Stimulated activated CD4-positive, alpha-beta T cell treated with anti-CD3 and anti-CD28 coated beads, Interleukin-2, amount 100 ng/mL, for 4 hours (primary cell): ENCODE results near the gene RRAGC.
"Not testable (repeated sequence)": the region's sequence is repeated elsewhere in the genome, so short reads cannot be mapped to it uniquely, and the experiment has no call there.

Experiments used
- DNase-seq: peaks from one replicate; pipeline ENCODE4 v3.0.0-alpha.2; 2020; ENCODE audit warnings: low read depth

RRAGC gene

DNA sequence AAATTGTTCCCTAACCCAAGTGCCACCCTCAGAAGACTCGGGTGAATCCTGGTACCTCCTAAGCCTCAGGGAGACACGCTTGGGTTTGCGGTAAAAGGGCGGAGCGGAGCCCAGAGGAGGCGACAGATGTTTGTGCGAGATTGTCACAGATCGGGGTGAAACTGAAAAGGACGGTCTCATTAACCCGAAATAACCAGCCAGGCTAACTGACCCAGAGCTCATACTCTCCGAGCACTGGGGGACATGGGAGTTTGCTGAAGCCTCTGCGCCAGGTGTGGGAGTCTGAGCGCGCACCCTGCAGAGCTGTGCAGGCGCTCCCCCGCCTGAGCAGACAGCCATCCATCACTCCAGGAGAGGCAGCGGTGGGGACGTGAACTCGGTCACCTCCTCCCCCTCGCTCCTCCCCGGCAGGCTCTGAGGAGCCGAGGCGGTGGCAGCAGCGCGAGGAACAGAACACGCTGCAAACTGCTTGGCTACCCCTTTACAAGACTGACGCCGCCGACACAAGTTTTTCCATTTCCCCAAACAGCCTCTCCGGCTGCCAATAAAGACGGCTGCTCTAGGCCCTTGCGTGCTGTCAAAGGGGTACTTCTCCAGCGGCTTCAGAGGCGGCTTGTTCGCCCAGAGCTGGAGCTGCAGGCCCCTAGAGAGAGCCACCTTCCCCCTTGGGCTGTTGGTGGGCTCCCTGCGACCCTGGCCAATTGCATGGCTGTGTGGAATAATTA lies 43.5 kb downstream of the RRAGC start:
- DNase-seq, result no peak

DNA sequence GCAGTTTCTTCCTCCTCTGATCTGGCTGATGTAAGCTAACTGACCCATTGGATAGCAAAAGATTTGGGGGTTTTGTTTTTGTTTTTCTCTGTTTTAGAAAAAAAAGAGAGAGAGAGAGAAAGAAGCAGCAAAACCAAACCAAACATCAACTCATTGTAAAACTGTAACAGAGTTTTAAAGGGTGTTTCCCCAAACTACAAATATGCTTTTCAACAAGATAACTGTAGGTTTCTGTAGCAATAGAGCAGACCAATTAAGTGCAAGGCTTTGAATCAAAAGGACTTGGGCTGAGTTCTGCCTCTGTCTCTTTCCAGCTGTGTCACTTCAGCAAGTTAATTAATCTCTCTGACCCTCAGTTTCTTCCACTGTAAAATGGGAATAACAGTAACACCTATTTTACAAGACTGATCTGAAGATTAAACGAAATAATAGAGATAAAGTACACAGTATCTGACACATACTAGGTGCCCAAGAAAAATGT lies 44.5 kb downstream of the RRAGC start:
- no peak for DNase-seq

DNA sequence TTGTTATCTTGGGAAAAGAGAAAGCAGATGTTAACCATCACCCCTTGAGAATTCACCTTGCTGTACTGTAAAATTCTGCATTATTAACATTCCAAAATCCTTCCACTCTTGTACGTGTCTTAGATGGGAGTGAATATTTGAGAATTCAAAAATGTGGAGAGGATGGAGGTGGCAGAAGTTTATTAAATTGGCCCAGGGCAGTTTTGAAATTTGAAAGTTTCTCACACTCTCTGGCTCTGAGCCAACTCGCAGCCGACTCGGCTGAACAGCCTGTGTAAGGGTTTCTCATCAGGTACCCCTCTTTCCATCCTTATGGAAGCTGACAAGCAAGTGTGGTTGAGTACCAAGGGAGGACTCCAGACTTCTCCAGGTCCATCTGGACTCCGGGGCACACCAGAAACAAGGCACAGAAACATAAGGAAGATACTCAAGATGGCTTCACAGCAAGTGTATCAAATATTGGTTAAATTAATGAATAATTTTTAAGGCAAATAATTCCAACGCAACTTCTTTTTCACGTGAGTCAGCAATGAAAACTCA lies 45.1 kb downstream of the RRAGC start:
- DNase-seq, result no peak

DNA sequence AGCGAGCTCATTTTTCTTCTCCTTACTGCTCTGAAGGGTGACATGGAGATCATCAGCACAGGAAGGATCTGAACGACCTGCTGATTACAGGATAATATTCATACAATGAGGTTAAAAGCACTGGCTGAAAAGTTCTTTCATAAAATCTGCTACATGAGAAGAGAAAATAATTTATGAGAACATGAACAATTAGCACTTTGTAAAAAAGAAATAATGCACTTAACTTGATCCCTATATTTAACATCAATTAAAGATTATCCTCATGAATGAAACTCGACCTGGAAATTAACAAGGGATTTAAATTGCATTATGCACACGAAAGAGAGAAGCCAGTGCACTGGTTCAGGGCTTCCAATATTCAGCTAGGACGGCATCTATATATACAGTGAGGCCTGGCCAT lies 46.6 kb downstream of the RRAGC start:
- DNase-seq, result no peak

DNA sequence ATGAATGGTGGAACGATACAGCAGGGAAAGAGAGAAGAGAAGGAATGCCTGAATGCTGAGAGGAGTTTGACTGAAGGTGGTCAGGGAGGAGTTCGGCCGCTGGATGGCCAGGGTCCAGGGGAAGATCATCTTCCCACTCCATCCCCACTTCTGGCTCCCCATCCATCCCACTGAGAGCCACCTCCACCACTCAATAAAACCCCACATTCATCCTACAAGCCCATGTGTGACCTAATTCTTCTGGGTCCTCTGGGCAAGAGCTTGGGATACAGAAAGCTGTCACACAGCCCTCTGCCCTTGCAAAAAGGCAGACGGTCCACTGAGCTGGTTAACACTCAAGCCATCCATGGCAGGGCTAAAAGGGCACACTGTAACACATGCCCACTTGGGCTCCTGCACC lies 48.1 kb downstream of the RRAGC start:
- not testable (repeated sequence) for DNase-seq

DNA sequence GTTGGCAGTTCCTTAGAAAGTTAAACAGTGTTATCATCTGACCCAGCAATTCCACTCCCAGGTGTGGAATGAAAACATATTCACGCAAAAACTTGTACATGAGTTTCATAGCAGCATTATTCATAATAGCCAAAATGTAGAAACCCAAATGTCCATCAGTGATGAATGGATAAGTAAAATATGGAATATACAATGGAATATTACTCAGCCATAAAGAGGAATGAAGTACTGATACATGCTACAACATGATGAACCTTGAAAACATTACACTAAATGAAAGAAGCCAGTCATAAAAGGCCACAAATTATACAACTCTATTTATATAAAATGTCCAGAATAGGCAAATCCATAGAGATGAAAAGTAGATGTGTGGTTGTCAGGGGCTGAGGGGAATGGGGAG lies 53.5 kb downstream of the RRAGC start:
- DNase-seq, result no peak

DNA sequence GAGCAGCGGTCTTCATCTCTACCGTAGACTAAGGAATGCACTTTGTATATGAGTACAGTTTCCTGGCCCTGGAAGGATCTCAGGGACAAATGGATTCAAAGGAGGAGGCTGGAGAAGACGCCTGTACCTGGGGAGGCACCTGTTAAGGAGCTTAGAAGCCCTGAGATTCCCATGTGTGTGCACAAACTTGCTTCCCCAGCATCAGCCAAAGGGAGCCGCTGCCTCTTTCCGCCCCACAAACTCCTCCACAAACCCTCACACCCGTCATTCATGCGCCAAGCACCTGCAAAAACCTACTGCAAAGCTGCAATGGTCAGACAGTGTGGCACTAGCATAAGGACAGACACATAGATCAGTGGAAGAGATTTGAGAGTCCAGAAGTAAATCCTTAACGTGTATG lies 54.5 kb downstream of the RRAGC start:
- no peak for DNase-seq

DNA sequence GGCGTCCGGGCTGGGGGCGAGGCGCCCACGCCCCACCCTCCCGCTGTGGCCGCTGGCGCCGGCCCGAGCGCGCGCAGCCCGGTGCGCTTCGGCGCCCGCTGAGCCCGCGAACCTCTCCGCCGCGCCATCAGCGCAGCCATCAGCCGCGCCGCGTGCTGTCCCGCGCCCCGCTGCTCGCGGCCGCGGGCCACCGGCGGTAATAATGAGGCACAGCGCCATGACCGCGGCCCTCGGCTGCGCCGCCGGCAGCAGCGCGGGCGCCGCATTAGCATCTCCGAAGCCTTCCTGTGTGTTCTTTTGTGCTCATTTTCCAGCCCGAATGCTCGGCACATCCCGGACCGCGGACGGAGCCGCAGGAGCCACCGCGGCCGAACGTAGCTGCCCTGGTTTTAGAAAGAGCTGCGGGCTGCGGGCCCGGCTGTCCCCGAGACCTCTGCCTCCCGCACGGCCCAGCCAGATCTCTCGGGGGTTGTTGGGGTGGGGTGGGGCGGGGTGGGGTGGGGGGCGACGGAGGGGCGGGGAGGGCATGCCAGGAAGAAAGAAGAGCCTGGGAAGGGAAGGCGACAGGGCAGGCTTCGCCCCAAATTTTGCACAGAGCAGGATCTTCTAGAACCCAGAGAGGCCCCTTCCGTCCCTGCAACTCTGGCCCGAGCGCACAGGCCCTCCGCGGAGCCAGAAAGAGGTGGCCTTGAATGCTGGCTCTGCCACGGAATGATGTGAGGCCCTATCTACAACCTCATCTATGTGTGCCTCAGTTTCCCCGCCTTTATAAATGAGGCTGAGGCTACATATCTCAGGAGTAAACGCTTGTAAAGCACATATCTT lies 55.3 kb downstream of the RRAGC start:
- no peak for DNase-seq

DNA sequence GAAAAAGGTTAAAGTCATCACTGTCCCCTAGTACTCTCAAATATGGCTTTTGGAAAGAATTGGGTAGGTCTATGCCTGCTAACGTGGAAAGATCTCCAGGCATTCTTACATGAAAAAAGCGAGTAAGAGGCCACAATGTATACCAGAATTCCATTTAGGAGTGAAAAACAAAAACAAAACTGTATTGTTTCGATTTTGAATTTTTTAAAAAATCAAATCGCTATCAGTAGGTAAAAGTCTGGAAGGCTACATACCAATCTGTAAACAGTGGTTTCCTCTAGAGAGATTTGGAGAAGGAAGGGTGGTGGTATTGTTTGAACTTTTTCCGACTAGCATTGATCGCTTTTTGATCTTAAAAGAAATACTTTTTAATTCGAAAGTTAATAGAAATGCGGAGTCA lies 55.9 kb downstream of the RRAGC start:
- DNase-seq, result no peak

DNA sequence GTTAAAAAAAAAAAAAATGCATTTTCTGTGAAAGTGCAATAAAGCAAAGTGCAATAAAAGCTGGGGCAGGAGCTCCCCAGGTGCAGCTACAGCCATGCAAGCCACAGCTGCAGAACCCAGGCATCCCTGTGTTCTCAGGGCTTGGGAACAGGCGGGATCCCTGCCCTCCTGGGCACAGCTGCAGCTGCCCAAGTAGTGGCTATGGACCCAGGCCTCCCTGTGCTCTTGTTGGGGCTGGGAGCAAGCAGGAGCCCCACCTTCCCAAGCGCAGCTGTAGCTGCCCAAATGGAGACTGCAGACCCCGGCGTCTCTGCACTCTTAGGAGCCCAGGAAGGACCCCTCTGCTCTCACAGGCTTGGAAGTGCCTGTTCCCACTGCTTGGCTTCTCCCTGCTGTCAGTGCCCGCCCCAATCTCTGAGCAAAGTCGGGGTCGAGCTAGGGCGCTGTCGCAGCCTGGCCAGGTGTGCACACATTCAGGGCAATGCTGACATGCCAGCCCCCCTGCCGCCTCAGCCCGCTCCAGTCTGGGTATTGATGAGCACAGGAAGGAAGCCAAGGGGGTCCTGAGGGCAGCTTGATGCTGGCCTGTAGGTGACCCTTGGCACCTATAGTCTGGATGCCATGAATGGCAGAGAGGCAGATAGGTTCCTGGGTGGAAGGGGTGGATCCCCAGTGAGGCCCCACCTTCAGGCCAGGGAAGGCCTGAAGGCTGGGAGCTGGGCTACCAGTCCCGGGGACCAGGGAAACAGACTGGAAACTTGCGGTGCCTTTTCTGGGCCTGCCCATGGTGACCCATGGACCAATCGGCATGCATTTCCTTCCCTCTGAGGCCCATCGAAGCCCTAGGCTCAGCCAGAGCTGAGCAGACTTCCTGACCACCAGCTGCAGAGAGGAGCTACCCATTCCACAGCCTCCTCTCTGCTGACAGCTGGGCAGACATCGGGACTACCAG lies 58.6 kb downstream of the RRAGC start:
- DNase-seq, result no peak

DNA sequence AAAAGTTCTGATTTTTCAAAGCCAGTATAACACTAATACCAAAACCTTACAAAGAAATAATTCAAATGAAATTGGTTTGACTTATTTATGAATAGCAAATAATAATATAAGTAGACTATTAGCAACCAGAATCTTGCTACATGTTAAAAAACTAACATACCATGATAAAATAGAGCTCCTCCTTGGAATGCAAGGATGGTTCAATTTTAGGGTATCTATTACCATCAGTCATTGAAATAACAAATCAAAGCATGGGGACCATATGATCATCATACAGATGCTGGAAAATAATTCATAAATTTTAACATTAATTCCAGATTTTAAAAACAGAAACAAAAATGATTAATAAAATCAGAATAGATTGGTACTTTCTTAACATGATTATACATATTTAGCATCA lies 66.3 kb downstream of the RRAGC start:
- no peak for DNase-seq

DNA sequence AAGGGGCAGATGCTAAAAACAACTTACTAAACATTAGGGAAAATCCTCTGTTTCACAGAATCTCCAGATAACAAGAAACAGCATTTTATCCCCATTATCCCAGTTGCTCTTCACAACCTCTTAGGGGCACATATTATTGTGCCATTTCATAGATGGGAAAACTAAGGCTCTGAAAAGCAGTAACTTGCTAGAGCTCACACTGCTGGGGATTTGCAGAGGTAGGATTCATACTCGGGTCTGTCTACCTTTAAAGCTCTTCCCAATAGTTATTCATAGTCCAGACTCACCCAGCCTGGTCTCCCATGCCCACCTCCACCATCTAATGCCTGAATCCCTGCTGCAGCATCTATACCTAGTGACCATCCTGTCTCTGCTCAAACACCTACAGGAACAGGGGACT lies 67.7 kb downstream of the RRAGC start:
- DNase-seq, result no peak

DNA sequence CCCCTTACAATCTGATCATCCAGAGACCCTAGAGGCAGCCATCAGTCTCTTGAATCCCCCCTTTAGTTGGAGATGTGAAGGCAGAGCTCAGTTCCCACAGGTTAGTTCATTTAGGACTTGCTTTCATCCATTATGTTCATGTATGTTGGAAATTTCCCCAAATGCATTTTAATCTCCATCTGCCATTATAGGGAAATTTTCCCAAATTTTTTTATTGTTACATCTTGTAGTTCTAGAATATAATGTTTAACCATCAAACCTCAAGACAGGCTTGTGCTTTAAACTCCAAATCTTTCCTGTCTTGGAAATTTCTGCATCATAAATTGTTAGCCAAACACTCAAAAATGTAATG lies 68.4 kb downstream of the RRAGC start:
- no peak for DNase-seq

DNA sequence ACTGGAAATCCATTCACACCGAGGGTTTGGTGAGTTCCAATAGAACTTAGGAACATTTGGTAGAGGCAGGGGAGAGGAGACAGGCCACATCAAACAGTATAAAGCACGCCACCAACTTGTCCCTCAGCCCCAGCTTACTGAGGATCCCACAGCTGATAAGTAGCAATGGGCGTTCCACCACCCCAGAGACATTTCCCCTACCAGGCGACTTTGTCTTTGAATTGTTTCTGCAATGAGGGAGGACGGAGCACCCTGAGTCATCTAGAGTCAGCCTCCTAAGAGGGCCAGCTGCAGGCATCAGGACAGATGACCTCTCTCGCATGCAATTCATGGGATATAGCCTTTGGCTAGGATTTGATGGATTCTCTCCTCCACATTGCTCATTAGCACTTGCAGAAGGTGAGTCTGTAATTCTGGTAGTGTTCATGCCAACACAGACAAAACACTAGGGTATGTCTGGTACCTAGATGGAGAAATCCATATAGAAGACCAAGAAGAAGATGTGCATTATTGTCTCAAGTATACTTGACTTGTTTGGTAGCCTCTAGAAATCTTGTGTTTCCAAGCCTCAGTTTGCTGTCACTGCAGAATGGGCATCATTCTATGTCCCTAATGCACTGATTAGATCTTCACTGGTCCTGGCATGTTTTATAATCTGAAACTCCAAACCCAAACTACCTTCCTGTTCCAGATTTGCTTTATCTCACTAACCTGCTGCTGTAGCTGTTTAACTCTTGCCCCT lies 69.0 kb downstream of the RRAGC start:
- DNase-seq, result no peak

DNA sequence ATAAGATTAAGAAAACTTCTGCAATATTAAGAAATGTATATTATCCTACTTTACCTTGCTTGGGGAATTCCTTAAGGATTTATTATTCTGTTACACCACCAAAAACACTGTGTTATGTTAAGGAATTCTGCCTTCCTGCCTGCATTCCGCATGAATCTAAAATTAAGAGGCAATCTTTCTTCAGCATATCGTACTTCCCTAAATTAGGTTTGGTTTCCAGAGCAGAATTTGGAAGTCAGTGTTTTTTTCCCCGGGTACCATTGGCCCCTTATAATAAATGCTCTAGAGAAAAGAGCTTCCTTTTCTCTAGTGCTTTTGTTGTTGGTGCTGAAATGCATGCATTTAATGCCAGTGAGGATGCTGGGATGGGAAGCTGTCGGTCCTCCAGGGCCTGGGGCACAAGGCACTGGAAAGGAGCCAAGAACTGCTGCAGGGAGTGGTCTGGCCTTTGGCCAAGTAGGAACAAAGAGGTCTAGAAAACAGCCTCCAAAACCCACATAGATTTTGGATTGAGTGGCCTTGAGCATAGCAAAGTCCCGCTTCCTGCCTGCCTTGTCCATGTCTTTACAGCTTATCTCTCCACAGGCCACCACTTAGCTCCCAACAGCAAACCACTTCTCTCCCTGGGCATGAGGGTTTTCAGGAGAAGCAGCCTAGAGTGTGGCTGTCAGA lies 69.9 kb downstream of the RRAGC start:
- DNase-seq, result no peak

DNA sequence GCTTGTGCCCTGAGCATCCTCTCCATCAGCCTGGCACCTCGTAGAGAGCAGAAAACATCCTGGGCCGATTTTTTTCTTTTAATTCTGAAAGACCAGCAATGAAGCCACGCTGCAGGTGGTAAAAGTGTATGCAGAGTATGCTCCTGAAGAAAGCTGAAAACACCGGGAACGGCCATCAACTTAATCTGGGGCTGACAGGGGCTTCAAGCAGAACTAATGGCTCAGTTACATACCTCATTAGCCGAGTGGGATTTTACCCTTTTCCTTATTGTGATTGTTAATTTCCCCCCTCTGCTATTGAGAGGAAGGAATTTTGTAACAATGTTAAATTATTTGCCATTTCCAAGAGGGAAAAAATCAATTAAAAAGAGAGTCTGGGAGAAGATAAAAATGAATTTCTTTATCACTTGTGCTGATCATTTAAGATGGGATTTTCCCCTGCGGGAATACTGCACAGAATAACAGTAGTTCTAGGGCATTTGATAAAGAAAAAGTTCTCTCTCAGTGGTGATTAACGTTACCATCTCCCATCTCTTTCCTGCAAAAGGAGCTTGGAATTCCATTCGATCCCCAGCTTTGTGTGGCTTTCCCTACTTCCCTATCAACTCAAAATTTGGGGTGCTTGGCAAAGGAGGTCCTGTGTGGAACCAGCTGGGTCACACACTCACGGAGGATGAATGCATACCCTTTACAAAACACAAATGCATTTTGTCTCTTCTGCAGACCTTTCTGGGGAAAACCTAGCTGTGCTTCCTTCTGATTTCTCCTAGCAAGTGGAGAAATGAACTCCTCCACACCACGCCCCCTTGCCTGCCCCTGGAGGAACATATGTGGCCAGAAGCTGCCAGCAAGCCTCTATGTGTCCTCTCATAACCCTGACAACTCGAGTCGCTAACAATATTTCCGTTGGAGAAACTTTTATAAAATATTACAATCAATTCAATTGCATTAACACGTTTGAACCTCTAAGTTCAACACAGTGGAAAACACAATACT lies 70.9 kb downstream of the RRAGC start:
- no peak for DNase-seq
